ENCODE data around the gene STARD3. TPM values are rescaled to one million over a fixed set of nuclear protein-coding genes. Genes with fewer than 3 reads are reported as not detected.

The STARD3 gene
- total RNA-seq, 1 experiment from 2014 or later: 69.5 TPM

DNA sequence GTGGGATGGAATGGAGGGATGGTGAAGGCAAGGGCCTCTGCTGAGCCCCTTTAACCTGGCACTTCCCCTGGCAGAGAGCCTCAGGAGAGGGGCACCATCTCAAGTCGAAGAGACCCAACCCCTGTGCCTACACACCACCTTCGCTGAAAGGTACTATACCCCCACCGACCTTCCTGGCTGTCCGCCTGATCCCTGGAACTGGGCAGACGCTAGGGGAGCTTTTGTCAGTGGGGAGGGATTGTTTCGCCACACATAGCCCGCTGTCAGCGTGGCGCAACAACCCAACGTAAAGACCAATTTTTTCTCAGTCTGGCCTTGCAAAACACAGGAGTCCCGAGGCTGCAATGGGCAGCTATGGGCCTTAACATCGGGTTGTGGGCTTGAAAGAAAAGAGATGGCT, 7.0 kb upstream of the STARD3 start:
- in situ Hi-C loops (cut with HindIII; ENCODE audit: low pct_unique_long_range_greater_than_20kb, low sequenced_read_pairs): no loop called here
- no peak for DNase-seq (ENCODE audit: low read depth)

DNA sequence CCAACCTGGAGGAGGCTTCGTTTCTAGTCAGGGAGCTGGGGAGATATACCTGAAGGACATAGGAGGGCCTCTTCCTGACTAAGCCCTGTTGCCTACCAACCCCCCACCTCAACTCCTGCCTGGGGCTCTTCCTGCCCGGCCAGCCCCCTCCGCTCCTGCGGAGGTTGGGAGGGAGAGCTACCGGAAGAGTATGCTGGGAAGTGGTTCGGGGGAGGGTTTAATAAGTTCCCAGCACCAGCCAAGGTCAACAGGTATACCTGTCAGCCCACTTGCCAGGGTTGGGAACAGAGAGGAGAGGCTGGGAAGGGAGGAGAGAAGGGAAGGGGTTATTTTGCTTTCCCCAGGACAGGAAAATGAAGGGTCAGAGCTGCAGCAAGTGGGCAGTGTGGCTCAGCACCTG, 5.5 kb upstream of the STARD3 start:
- no peak for DNase-seq (ENCODE audit: low read depth)
- in situ Hi-C loops (cut with HindIII; ENCODE audit: low pct_unique_long_range_greater_than_20kb, low sequenced_read_pairs): no loop called here

DNA sequence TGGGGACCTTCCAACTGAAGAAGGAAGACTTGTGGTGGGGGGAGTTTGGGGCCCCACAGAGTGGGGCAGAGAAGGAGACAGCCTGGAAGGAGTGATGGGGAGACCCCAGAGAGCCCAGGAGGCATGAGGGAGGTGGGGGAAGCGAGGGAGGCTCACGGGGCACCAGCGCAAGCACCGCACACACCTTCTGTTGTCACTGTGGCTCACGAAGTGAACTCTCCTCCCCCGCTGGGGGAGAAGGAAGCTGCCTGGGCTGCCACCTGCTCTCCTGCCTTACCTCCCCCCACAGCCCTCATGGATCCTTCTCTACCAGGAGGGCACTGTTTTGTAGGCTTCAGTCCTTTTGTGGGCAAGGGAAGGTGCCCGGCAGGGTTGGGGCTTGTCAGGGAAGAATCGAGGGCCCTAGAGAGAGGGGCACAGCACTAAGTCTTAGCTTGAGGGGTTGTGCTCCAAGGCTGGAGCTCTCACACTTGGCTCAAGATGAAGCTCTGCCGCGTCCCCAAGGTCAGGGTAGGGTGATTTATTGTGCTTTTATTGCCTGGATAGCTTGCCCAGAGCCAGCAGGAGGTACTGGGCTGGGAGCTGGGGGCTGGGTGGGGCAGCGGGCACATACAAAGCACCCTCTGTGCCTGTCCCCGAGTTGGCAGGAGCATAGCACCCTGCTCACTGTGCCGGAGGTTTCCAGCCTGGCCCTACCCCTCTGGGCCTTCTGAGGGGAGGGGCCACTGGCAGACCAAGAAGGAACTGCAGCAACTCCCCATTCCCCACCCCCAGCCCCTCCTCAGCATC, 4.6 kb upstream of the STARD3 start:
- no peak for DNase-seq (ENCODE audit: low read depth)
- in situ Hi-C loops (cut with HindIII; ENCODE audit: low pct_unique_long_range_greater_than_20kb, low sequenced_read_pairs): no loop called here

DNA sequence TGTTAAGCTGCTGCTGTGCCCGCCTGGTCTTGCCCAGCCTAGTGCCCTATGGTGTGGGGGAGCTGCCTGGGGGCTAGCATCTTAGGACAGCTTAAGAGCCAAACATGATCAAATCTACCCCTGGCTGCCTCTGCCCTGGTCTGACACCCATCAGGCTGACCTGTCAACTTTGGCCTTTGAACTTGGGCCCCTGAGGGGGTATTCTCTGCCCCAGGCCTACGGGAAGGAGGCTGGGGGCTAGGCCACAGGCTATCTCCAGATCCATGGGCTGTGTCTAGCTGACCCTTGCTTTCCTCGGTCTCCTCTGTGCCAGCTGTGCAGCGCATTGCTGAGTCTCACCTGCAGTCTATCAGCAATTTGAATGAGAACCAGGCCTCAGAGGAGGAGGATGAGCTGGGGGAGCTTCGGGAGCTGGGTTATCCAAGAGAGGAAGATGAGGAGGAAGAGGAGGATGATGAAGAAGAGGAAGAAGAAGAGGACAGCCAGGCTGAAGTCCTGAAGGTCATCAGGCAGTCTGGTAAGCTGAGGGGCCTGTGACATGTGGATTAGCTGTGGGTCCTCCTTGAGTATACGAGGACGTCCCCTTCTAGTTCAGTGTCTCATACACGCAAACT, 3.3 kb upstream of the STARD3 start:
- no peak for DNase-seq (ENCODE audit: low read depth)
- in situ Hi-C loops (cut with HindIII; ENCODE audit: low pct_unique_long_range_greater_than_20kb, low sequenced_read_pairs): no loop called here

DNA sequence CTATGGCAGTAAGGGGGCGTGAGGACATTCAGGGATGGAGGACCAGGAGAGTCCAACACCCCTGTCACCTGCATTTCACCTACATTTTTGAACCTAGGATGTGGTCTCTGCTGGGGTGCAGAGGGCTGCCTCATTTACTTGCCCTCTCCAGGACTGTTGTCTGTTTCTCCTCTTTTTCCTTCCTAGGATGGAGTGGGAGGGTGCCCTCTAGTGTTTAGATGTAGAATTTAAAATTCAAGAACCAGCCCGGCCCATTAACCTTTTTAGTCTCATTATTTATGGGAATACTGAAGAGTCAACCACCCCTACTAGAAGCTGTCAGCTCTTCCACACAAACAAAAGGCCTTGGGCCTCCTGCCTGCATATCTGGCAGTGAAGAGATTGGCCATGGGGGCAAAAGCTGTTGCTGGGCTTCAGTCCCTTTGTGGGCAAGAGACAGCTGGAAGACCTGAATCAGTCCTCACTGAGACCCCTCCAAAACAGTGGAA, 2.5 kb upstream of the STARD3 start:
- in situ Hi-C loops (cut with HindIII; ENCODE audit: low pct_unique_long_range_greater_than_20kb, low sequenced_read_pairs): no loop called here
- DNase-seq (ENCODE audit: low read depth): peak; percentile 62

DNA sequence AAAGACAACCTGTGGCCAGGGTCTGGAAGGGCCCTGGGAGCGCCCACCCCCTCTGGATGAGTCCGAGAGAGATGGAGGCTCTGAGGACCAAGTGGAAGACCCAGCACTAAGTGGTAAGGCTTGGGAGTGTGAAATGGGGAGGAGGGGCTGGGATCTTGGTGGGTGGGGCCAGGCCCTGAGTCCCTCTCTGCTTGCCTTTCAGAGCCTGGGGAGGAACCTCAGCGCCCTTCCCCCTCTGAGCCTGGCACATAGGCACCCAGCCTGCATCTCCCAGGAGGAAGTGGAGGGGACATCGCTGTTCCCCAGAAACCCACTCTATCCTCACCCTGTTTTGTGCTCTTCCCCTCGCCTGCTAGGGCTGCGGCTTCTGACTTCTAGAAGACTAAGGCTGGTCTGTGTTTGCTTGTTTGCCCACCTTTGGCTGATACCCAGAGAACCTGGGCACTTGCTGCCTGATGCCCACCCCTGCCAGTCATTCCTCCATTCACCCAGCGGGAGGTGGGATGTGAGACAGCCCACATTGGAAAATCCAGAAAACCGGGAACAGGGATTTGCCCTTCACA, 1.2 kb upstream of the STARD3 start:
- in situ Hi-C loops (cut with HindIII; ENCODE audit: low pct_unique_long_range_greater_than_20kb, low sequenced_read_pairs): no loop called here
- no peak for DNase-seq (ENCODE audit: low read depth)

DNA sequence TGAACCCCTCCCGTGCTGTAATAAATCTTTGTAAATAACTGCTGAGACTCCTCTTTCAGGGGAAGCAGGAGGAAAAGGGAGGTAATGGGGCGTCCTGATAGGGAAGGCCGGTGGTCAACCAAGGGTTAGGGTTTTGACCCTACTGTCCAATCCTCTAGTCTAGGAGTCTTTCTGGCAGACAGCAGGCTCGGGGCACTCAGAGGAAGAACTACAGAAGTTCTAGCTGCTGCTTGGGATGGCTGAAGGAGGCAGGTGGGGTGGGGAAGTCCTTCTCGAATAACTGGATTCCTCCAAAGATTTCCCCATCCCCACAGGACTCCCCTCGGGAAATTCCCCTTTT, 387 bp upstream of the STARD3 start:
- in situ Hi-C loops (cut with HindIII; ENCODE audit: low pct_unique_long_range_greater_than_20kb, low sequenced_read_pairs): no loop called here
- no peak for DNase-seq (ENCODE audit: low read depth)

DNA sequence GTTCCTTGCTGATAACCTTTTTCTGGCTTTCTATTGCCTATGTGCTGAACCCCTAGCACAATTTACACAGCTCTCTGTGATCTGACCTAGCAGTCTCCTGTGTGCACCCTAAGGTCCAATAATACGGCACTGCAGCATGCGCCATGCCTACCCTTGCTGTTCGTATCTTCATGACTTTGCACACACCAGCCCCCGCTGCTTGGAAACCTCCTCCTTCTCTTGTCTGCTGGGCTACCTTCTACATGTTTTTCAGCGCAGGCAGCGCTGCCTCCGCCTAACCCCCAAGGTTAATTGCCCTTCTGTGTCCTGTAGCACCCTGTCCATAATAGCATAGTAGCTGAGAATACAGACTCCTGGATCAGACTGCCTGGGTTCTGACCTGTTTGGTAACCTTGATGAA, 1.4 kb downstream of the STARD3 start:
- DNase-seq (ENCODE audit: low read depth): no peak
- in situ Hi-C loops (cut with HindIII; ENCODE audit: low pct_unique_long_range_greater_than_20kb, low sequenced_read_pairs): no loop called here

DNA sequence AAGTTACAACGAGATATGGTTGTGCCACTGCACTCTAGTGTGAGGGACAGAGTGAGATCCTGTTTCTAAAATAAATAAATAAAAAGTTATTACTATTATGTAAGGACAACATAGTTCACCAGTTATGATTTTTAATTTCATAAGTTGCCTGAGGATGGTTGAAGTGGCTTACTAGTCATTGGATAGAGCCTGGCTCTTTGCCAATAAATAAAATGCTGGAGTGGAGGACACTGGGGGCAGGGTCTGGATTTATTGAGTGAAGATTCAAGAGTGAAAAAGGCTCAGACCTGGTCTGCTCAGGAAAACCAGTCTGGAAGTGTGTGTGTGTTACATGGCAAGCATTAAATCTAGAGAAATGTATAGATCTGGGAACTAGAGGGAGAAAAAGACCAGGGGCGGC, 2.1 kb downstream of the STARD3 start:
- no peak for DNase-seq (ENCODE audit: low read depth)
- in situ Hi-C loops (cut with HindIII; ENCODE audit: low pct_unique_long_range_greater_than_20kb, low sequenced_read_pairs): no loop called here

DNA sequence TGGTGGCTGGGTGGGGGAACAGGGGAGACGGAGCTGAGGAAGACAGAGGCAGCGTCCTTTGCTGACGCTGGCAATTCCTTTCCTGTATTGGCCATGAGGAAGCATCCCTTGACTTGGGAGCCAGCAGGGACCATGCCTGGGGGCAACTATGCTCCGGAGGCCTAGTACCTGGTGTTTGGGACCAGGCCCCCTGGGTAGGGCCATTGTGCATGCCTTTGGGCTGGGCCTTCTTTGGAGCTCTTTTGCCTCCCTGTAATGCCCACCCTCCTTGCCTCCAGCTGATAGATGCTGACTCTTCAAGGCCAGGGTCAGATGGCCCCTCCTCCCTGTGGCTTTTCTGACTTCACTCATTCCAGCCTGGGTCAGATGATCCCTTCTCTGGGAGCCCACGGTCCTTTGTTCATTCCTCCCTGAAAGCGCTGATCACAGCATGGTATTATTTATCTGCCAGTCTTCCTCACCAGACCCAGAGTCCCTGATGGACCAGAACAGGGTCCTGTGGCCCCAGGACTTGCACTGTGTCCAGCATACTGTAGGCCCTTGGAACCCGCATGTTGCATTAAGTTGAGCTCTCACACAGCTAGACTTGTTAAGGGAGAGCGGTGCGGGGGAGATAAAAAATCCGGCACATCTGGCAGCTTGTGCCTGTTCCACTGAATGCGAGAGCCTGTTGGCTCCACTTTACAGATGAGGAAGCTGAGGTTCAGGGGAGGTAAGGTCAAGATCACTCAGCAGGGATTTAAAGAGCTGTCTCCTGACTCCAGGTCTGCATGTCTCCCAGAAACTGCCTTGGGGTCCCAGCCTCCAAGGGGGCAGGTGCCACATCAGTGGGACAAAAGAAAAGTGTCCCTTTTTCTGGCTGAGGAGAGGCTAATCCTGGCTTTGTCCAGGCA, 2.9 kb downstream of the STARD3 start:
- in situ Hi-C loops (cut with HindIII; ENCODE audit: low pct_unique_long_range_greater_than_20kb, low sequenced_read_pairs): no loop called here
- peak; percentile 47 for DNase-seq (ENCODE audit: low read depth)

DNA sequence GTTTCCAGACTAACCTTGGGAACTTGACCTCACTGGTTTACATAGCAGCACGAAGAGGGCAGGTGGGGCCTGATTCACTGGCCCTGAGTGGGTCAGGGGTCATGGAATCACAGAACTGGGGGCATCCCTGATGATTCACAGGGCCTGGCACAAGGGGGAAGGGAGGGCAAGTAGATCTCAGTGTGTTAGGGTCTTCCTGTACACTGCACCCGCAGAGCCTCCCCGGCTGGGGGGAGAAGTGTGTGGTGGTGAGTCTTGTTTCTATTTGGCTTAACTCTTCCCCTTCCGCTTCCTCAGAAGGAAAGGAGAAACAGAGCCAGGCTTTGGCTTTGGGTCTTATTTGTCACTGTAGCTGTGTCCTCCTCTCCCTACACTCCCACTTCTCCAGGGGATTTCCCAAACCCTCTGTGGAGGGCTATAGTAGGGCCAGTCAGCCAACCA, 3.7 kb downstream of the STARD3 start:
- DNase-seq (ENCODE audit: low read depth): peak; percentile 60
- in situ Hi-C loops (cut with HindIII; ENCODE audit: low pct_unique_long_range_greater_than_20kb, low sequenced_read_pairs): no loop called here

DNA sequence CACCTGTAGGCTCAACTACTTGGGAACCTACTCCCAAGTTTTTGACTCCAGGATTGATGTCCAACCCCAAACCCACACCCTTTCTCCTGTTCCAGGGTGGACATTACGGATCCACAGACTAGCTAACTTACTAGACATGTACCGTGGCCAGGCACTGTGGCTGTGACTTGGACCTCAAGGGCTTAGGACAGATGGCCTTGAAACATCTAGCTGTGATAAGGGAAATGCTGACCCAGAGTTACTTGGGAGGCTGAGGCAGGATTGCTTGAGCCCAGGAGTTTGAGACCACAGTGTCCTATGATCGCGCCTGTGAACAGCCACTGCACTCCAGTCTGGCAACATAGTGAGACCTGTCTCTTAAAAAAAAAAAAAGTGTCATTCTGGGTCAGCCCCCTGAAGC, 4.2 kb downstream of the STARD3 start:
- no peak for DNase-seq (ENCODE audit: low read depth)
- in situ Hi-C loops (cut with HindIII; ENCODE audit: low pct_unique_long_range_greater_than_20kb, low sequenced_read_pairs): no loop called here

DNA sequence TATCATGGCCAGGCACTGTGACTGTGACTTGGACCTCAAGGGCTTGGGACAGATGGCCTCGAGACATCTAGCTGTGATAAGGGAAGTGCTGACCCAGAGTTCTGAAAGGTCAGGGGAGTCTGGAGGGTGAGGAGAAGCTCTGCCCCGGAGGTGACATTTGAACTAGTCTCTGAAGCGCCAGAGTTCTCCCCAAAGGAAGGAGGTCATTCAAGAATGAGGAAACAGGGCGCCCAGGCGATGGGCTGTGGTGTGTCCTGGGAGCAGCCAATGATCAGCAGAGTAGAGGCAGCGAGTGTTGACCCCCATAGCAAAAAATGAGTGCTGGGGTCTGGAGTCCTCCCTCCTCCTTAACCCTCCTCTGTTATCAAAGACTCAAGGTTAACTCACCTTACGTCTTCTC, 4.9 kb downstream of the STARD3 start:
- DNase-seq (ENCODE audit: low read depth): no peak
- in situ Hi-C loops (cut with HindIII; ENCODE audit: low pct_unique_long_range_greater_than_20kb, low sequenced_read_pairs): no loop called here

DNA sequence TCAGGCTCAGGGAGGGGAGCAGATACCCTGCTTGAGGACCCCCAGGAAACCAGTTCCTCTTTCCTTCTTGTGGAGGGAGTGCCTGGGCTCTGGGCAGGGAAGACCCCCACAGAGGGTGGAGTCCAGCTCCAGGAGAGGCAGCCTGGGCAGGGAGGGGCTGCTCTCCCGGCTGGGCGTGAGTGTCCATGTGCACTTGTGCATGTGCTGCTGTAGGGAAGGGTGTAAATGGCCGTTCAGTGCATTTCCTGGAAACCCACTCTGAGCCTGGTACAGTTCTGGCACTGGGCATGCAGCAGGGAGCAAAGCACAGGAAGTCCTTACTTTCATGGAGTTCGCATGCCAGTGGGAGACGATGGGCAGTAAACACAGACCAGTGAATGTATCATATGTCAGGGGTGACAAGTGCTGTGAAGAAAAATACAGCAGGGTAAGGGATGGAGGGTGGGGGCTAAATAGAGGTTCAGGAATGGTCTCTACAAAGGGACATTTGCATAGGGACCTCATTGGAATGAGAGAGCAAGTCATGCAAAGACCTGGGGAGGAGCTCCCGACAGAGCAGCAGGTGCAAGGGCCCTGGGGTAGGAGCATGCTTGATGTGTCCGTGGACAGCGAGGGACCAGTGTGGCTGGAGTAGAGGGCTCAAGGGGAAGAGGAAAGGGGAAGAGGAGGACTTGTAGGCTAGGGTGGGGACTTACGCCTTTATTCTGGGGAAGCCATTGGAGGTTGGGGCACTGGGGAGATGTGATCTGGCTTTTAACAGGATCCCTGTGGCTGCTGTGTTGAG, 5.5 kb downstream of the STARD3 start:
- in situ Hi-C loops (cut with HindIII; ENCODE audit: low pct_unique_long_range_greater_than_20kb, low sequenced_read_pairs): no loop called here

DNA sequence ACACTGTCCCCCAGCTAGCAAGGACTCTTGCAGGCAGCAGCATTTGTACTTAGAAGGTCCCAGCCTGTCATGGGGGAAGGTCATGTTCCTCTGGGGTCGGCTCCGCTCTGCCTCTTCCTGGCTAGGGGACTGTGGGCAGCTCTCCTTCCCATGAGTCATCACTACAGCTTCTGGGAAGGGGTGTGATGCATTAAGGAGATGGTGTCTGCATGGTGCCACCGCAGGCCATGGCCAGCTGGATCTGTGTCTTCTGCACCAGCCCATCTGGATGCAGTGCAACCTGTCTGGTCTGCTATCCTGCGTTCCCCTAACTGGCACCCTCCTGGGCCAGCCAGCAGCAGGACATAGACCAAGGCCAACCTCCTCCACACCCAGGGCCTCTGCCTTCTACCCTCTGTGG, 6.3 kb downstream of the STARD3 start:
- in situ Hi-C loops (cut with HindIII; ENCODE audit: low pct_unique_long_range_greater_than_20kb, low sequenced_read_pairs): no loop called here
- DNase-seq (ENCODE audit: low read depth): peak; percentile 34

More for the DNA sequence above, 5.5 kb downstream of the STARD3 start:
- DNase-seq (ENCODE audit: low read depth): no peak

DNA sequence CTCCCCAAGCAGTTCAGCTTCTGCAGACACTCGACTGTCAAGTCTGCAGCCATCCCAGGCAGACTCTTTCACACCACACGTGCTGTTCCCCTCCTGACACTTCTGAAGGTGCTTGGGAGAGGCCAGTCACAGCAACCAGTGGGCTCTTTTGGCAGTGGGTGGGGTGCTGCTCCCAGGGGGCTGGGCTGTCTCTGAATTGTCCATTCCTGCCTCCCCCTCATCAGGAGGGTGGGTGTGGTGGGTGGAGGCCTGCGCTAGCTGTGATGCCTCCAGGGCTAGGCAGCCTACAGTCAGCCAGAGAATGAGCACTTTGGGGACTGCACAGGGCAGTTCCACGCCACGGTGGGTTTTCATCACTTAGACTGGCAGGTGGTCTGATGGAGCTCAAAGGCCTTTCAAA, 10.3 kb downstream of the STARD3 start:
- in situ Hi-C loops (cut with HindIII; ENCODE audit: low pct_unique_long_range_greater_than_20kb, low sequenced_read_pairs): no loop called here

DNA sequence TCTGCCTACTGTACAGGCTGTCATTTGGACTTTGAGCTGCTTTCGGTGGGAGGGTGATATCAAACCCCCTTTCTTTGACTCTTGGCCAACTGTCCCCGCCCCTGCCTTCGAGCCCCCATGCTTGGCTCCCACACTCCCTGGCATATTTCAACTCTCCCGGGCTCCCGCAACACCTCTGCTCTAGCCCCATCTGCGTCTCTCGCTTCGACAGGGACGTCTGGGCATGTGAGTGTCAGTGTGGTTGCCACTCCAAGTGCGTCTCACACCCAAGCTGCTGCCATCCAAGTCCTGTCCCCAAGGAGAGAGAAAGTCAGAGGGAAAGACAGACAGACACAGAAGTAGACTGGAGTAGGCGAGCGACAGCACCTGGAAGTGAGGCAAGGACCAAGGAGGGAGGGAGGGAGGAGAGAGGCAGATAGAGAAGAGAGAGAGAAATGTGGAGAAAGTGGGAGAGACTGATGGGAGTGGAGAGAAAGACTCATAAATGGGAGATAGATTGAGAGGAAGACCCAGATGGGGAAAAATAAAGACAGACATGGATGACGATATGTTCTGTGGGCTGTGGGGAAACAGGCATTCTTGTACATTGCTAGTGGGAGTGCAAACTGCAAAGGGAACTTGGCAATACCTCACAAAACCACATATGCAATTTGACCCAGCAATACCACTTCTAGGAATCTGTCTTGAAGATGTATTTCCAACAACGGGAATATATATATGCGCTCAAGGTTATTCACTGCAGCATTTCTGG, 11.8 kb downstream of the STARD3 start:
- DNase-seq (ENCODE audit: low read depth): no peak
- in situ Hi-C loops (cut with HindIII; ENCODE audit: low pct_unique_long_range_greater_than_20kb, low sequenced_read_pairs): no loop called here

More for the DNA sequence above, 10.3 kb downstream of the STARD3 start:
- DNase-seq (ENCODE audit: low read depth): no peak
